ENCODE measurements around the gene LDLRAP1. TPM values are rescaled to one million over a fixed set of nuclear protein-coding genes. Genes with fewer than 3 reads are reported as not detected.

Gene LDLRAP1
- total and polyA plus RNA-seq, 2 donors (not counting 3 experiments of a cell fraction or from before 2014, with no cell fraction given): 23.1 to 24.7 TPM

DNA sequence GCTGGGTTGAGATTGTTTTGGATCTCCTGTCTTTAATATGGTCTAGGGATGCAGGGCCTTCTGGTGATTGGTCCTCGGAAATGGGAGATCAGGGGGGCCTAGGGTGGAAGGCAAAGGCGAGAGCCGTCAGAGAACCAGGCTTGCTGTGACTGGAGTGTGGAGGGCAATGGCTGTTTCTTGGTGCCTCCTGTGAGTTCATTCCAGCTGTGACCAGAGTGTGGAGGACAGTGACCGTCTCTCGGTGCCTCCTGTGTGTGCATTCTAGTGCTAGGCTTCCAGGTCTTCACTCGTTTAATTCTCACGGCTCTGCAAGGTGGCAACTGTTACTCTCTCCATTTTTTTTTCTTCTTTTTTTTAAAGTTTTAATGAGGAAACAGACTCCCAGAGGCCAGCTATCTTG is 14.1 kb downstream of the LDLRAP1 start:
- intact Hi-C loops (cut with micrococcal nuclease): no loop called here
- no peak for FAIRE-seq
- Histone ChIP-seq H2AFZ (ENCODE audit: low read depth, low read length) (no peak overlapping the region), H3K9me1 (replicated peaks; ENCODE audit: control insufficient read depth, extremely low read depth, insufficient read depth, low read length) (no peaks in the 10 kb centered on the region), H3K4me2 (ENCODE audit: insufficient read depth, low read length) (no peak overlapping the region), H3K4me1 (ENCODE audit: control insufficient read depth, extremely low read depth, insufficient read depth, low read length) (peaks cover 43% of the 10 kb centered on the region), H3K36me3 (ENCODE audit: control insufficient read depth in 2 of 2, extremely low read depth in 1 of 2, insufficient read depth in 2 of 2, low read length in 2 of 2) (peaks cover 0 to 5% of the 10 kb centered on the region in 2 experiments), H4K20me1 (replicated peaks; ENCODE audit: control insufficient read depth, extremely low read depth, insufficient read depth, low read length) (no peaks in the 10 kb centered on the region), H3K9me3 (replicated peaks; ENCODE audit: control insufficient read depth, insufficient read depth, low read length) (no peaks in the 10 kb centered on the region), H3K79me2 (ENCODE audit: control insufficient read depth, insufficient read depth, low read length) (no peaks in the 10 kb centered on the region), H3K9ac (replicated peaks; ENCODE audit: extremely low read depth, insufficient read depth, low read length) (no peak overlapping the region), H3K27ac (ENCODE audit: insufficient read depth, low read depth, low read length) (no peak overlapping the region), H3K27me3 (ENCODE audit: control insufficient read depth in 2 of 2, insufficient read depth in 2 of 2, low read length in 2 of 2) (no peaks in the 10 kb centered on the region), H3K4me3 (replicated peaks in 1 of 3; ENCODE audit: insufficient read depth in 1 of 3, low read depth in 1 of 3, low read length in 3 of 3) (no peak overlapping the region)
- ChIA-PET CTCF (interaction anchor here (0.6 to 2.1 kb wide), 3 partner anchors 10 to 85 kb away, joined by 3 to 8 read pairs (median 8); no protein-coding TSS in a partner anchor), POLR2A (no interaction called here)
- TF ChIP-seq, protein P1, sequence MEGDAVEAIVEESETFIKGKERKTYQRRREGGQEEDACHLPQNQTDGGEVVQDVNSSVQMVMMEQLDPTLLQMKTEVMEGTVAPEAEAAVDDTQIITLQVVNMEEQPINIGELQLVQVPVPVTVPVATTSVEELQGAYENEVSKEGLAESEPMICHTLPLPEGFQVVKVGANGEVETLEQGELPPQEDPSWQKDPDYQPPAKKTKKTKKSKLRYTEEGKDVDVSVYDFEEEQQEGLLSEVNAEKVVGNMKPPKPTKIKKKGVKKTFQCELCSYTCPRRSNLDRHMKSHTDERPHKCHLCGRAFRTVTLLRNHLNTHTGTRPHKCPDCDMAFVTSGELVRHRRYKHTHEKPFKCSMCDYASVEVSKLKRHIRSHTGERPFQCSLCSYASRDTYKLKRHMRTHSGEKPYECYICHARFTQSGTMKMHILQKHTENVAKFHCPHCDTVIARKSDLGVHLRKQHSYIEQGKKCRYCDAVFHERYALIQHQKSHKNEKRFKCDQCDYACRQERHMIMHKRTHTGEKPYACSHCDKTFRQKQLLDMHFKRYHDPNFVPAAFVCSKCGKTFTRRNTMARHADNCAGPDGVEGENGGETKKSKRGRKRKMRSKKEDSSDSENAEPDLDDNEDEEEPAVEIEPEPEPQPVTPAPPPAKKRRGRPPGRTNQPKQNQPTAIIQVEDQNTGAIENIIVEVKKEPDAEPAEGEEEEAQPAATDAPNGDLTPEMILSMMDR (IDR thresholded peaks at IDR 0.05; ENCODE audit: extremely low read depth in 1 of 2, insufficient read depth in 1 of 2, low read depth in 1 of 2, low read length in 2 of 2): no peak
- no peak for TF ChIP-seq POLR2AphosphoS5 (IDR thresholded peaks at IDR 0.05; ENCODE audit: insufficient read depth, low read depth, low read length)
- no peak for TF ChIP-seq JUN (IDR thresholded peaks at IDR 0.05; ENCODE audit: borderline replicate concordance, insufficient read depth, insufficient read length, low read depth)
- no peak for TF ChIP-seq GATA2 (IDR thresholded peaks at IDR 0.05; ENCODE audit: insufficient read depth, insufficient read length, low read depth, low read length)
- DNase-seq (ENCODE audit: low read depth, low spot score): no peak
- BruUV-seq (replicated peaks): no TSS peak
- dilution Hi-C loops (cut with MboI; ENCODE audit: extremely low pct_ligation_motif_present, low sequenced_read_pairs): no loop called here

DNA sequence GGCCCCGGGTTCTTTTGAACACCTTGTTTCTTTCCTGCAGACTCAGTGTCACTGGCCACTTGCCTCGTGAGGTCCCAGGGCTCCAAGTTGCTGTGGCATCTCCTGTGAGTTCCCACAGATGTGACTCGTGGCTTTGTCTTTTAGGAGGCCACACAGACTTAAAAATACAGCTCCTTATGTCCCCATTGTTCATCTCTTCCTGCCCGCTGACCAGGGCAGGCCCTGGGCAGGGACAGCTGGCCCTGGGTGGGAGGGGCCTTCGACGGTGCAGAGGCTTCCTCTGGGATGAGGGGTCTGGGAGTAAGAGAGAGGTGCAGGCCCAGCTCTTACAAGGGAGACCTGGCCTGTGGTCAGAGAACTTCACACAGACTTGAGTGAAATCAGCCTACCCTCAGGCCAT is 15.6 kb downstream of the LDLRAP1 start:
- intact Hi-C loops (cut with micrococcal nuclease): no loop called here
- Histone ChIP-seq H3K79me2 (ENCODE audit: control insufficient read depth, insufficient read depth, low read length) (no peaks in the 10 kb centered on the region), H3K27ac (ENCODE audit: insufficient read depth, low read depth, low read length) (peak overlapping the region; percentile 21), H3K9me1 (replicated peaks; ENCODE audit: control insufficient read depth, extremely low read depth, insufficient read depth, low read length) (no peaks in the 10 kb centered on the region), H3K4me2 (ENCODE audit: insufficient read depth, low read length) (no peak overlapping the region), H3K4me1 (ENCODE audit: control insufficient read depth, extremely low read depth, insufficient read depth, low read length) (peaks cover 43% of the 10 kb centered on the region), H4K20me1 (replicated peaks; ENCODE audit: control insufficient read depth, extremely low read depth, insufficient read depth, low read length) (no peaks in the 10 kb centered on the region), H2AFZ (ENCODE audit: low read depth, low read length) (no peak overlapping the region), H3K36me3 (ENCODE audit: control insufficient read depth in 2 of 2, extremely low read depth in 1 of 2, insufficient read depth in 2 of 2, low read length in 2 of 2) (peaks cover 0 to 11% of the 10 kb centered on the region in 2 experiments), H3K27me3 (ENCODE audit: control insufficient read depth in 2 of 2, insufficient read depth in 2 of 2, low read length in 2 of 2) (no peaks in the 10 kb centered on the region), H3K9me3 (replicated peaks; ENCODE audit: control insufficient read depth, insufficient read depth, low read length) (no peaks in the 10 kb centered on the region), H3K4me3 (replicated peaks in 1 of 3; ENCODE audit: insufficient read depth in 1 of 3, low read depth in 1 of 3, low read length in 3 of 3) (no peak overlapping the region), H3K9ac (replicated peaks; ENCODE audit: extremely low read depth, insufficient read depth, low read length) (no peak overlapping the region)
- peak; percentile 67 for FAIRE-seq
- dilution Hi-C loops (cut with MboI; ENCODE audit: extremely low pct_ligation_motif_present, low sequenced_read_pairs): no loop called here
- CTCF ChIA-PET: interaction anchor here (0.7 to 1.8 kb wide), 2 partner anchors 14 to 97 kb away, joined by 3 to 11 read pairs; no protein-coding TSS in a partner anchor
- TF ChIP-seq POLR2AphosphoS5 (IDR thresholded peaks at IDR 0.05; ENCODE audit: insufficient read depth, low read depth, low read length) (no peak), EZH2 (IDR thresholded peaks at IDR 0.05; ENCODE audit: borderline replicate concordance, low read depth, low read length, severe bottlenecking) (no peak)
- peak; percentile 27 for DNase-seq (ENCODE audit: low read depth, low spot score)
- POLR2A ChIA-PET: no interaction called here
- BruUV-seq (replicated peaks): no TSS peak

Data from endothelial cell of umbilical vein (primary cell).